CD14-positive monocyte (primary cell): Measurements from ENCODE around the gene TRIM42. TPM values are rescaled to one million over a fixed set of nuclear protein-coding genes. Genes with fewer than 3 reads are reported as not detected.

Experiments
- DNase-seq, 3 donors: peaks; one replicate each; pipeline ENCODE4 v3.0.0-alpha.2; 2011 to 2022
- H2AFZ ChIP-seq: 2 replicates; pipeline ENCODE4 v1.6.0; 2012; ENCODE audit warnings: mild to moderate bottlenecking, low read depth, low read length, inconsistent platforms; ENCODE audit not compliant: insufficient read depth, poor library complexity, severe bottlenecking
- H3K27ac ChIP-seq, 2 donors: 1 replicate in 1 of 2; 2 replicates in 1 of 2; pipeline ENCODE4 v1.5.1; 2012 to 2013; ENCODE audit warnings: low read length in 2 of 2, control low read depth in 1 of 2, inconsistent platforms in 1 of 2, low read depth in 1 of 2, mild to moderate bottlenecking in 1 of 2
- H3K27me3 ChIP-seq, 2 donors: one replicate each; pipeline versions ENCODE4 v1.6.0 to v1.6.1; 2011 to 2013; ENCODE audit warnings: low read length in 2 of 2; ENCODE audit not compliant: control insufficient read depth in 2 of 2, insufficient read depth in 2 of 2
- H3K36me3 ChIP-seq, 2 donors: replicated peaks in 1 of 2; 1 replicate in 1 of 2; 2 replicates in 1 of 2; pipeline versions ENCODE4 v1.5.1 to v1.6.1; 2012 to 2013; ENCODE audit warnings: low read length in 2 of 2, control low read depth in 1 of 2, inconsistent platforms in 1 of 2, mild to moderate bottlenecking in 1 of 2; ENCODE audit not compliant: insufficient read depth in 2 of 2, control insufficient read depth in 1 of 2
- H3K4me1 ChIP-seq, 2 donors: 1 replicate in 1 of 2; 2 replicates in 1 of 2; pipeline versions ENCODE4 v1.5.1 to v1.6.1; 2012 to 2013; ENCODE audit warnings: low read length in 2 of 2, control low read depth in 1 of 2, inconsistent platforms in 1 of 2, mild to moderate bottlenecking in 1 of 2, moderate library complexity in 1 of 2; ENCODE audit not compliant: insufficient read depth in 2 of 2, control insufficient read depth in 1 of 2
- H3K4me2 ChIP-seq: replicated peaks from 2 replicates; pipeline ENCODE3; 2012; ENCODE audit warnings: low read length, moderate library complexity, mild to moderate bottlenecking; ENCODE audit not compliant: poor library complexity, severe bottlenecking; ENCODE audit errors: extremely low read depth
- H3K4me3 ChIP-seq, 3 experiments: fragments of 200-600 bp in 1 of 3; sonication (generic) in 1 of 3; replicated peaks in 1 of 3; 1 replicate in 2 of 3; 2 replicates in 1 of 3; pipeline ENCODE4 v1.5.1; 2011 to 2013; ENCODE audit warnings: low read length in 3 of 3, mild to moderate bottlenecking in 3 of 3, control low read depth in 2 of 3, low read depth in 2 of 3, inconsistent platforms in 1 of 3, moderate library complexity in 1 of 3
- H3K79me2 ChIP-seq: 2 replicates; pipeline ENCODE4 v1.6.0; 2012; ENCODE audit warnings: mild to moderate bottlenecking, control low read depth, inconsistent platforms, low read length, moderate library complexity; ENCODE audit not compliant: insufficient read depth
- H3K9ac ChIP-seq: 2 replicates; pipeline ENCODE4 v1.6.0; 2017; ENCODE audit warnings: low read length, mild to moderate bottlenecking; ENCODE audit not compliant: insufficient read depth, poor library complexity, severe bottlenecking
- H3K9me3 ChIP-seq, 2 donors: replicated peaks in 1 of 2; 1 replicate in 1 of 2; 2 replicates in 1 of 2; pipeline versions ENCODE4 v1.5.1 to v1.6.1; 2012 to 2013; ENCODE audit warnings: low read length in 2 of 2, control low read depth in 1 of 2; ENCODE audit not compliant: control insufficient read depth in 1 of 2, insufficient read depth in 1 of 2
- H4K20me1 ChIP-seq: 2 replicates; pipeline ENCODE4 v1.6.0; 2012; ENCODE audit warnings: mild to moderate bottlenecking, low read length, control low read depth, moderate library complexity; ENCODE audit not compliant: insufficient read depth
- H3K27ac Mint-ChIP-seq, 7 donors: one replicate each; pipeline ENCODE4 v1.8.0; 2020; ENCODE audit warnings: mild to moderate bottlenecking in 7 of 7, mixed read lengths in 7 of 7, moderate library complexity in 6 of 7, inconsistent platforms in 2 of 7
- H3K27me3 Mint-ChIP-seq, 3 donors: one replicate each; pipeline ENCODE4 v1.8.0; 2021 to 2022; ENCODE audit warnings: low read depth in 3 of 3, mild to moderate bottlenecking in 3 of 3, mixed read lengths in 3 of 3, moderate library complexity in 3 of 3, inconsistent platforms in 1 of 3
- H3K36me3 Mint-ChIP-seq, 2 donors: one replicate each; pipeline ENCODE4 v1.8.0; 2020; ENCODE audit warnings: mixed read lengths in 2 of 2, inconsistent platforms in 1 of 2, mild to moderate bottlenecking in 1 of 2
- H3K4me1 Mint-ChIP-seq: one replicate; pipeline ENCODE4 v1.8.0; 2020; ENCODE audit warnings: mild to moderate bottlenecking, mixed read lengths
- H3K4me3 Mint-ChIP-seq, 2 donors: one replicate each; pipeline ENCODE4 v1.8.0; 2020; ENCODE audit warnings: mild to moderate bottlenecking in 2 of 2, mixed read lengths in 2 of 2, moderate library complexity in 1 of 2
- H3K9me3 Mint-ChIP-seq, 7 donors: one replicate each; pipeline ENCODE4 v1.8.0; 2020 to 2022; ENCODE audit warnings: mixed read lengths in 7 of 7, mild to moderate bottlenecking in 6 of 7, moderate library complexity in 6 of 7, inconsistent platforms in 2 of 7
- WGBS: methylation state at CpG from one replicate; pipeline ENCODE4 v1.1.5; 2013; ENCODE audit warnings: missing lambda C conversion rate; ENCODE audit not compliant: insufficient coverage; 5-methylcytosine and 5-hydroxymethylcytosine counted together
- intact Hi-C, 2 donors: fragments of 100-400 bp; cut with micrococcal nuclease; formaldehyde crosslinking; loops; one replicate each; pipeline versions ENCODE4 v1.15.0 to v1.15.1; 2023
- polyA plus RNA-seq, 3 donors: library from polyadenylated mRNA; depleted of rRNA in 1 of 3; unstranded in 2 of 3; stranded (reverse) in 1 of 3; fragments of 300-500 nt in 2 of 3; fragments of >200 nt in 1 of 3; fragmentation: Illumina TruSeq in 2 of 3; gene quantifications; 1 replicate in 2 of 3; 2 replicates in 1 of 3; pipeline ENCODE4 v1.2.3, GENCODE V29; 2012 to 2021
- TF ChIP-seq, protein P1 (sequence below): fragments of 200-600 bp; IDR thresholded peaks from one replicate; pipeline ENCODE4 v1.8.0; 2022; ENCODE audit warnings: antibody characterized with exemption, mild to moderate bottlenecking

The TRIM42 gene
- polyA plus RNA-seq, 3 donors, result not detected

GRCh38 chr3:140682586-140682985 is 4.7 kb downstream of the TRIM42 start:
- 96% methylated on average over 27 of the region's 27 CpGs for WGBS
- Histone ChIP-seq H3K27ac (no peak overlapping the region), H3K4me3 (no peak overlapping the region), H3K36me3 (no peaks in the 10 kb centered on the region), H3K4me2 (no peak overlapping the region), H3K9me3 (no peaks in the 10 kb centered on the region), H3K9ac (no peak overlapping the region), H4K20me1 (no peaks in the 10 kb centered on the region), H3K4me1 (no peaks in the 10 kb centered on the region), H2AFZ (no peak overlapping the region), H3K79me2 (no peaks in the 10 kb centered on the region), H3K27me3 (no peaks in the 10 kb centered on the region)
- Mint-ChIP-seq H3K36me3 (no peaks in the 10 kb centered on the region), H3K9me3 (peaks cover 0 to 2% (median 0%) of the 10 kb centered on the region in 7 donors), H3K27ac (no peak overlapping the region), H3K4me1 (no peaks in the 10 kb centered on the region), H3K27me3 (peaks cover 0 to 2% (median 1%) of the 10 kb centered on the region in 3 donors), H3K4me3 (no peak overlapping the region)
- TF ChIP-seq, protein P1, sequence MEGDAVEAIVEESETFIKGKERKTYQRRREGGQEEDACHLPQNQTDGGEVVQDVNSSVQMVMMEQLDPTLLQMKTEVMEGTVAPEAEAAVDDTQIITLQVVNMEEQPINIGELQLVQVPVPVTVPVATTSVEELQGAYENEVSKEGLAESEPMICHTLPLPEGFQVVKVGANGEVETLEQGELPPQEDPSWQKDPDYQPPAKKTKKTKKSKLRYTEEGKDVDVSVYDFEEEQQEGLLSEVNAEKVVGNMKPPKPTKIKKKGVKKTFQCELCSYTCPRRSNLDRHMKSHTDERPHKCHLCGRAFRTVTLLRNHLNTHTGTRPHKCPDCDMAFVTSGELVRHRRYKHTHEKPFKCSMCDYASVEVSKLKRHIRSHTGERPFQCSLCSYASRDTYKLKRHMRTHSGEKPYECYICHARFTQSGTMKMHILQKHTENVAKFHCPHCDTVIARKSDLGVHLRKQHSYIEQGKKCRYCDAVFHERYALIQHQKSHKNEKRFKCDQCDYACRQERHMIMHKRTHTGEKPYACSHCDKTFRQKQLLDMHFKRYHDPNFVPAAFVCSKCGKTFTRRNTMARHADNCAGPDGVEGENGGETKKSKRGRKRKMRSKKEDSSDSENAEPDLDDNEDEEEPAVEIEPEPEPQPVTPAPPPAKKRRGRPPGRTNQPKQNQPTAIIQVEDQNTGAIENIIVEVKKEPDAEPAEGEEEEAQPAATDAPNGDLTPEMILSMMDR, result no peak
- no peak for DNase-seq
- intact Hi-C loops, result no loop called here

DNA sequence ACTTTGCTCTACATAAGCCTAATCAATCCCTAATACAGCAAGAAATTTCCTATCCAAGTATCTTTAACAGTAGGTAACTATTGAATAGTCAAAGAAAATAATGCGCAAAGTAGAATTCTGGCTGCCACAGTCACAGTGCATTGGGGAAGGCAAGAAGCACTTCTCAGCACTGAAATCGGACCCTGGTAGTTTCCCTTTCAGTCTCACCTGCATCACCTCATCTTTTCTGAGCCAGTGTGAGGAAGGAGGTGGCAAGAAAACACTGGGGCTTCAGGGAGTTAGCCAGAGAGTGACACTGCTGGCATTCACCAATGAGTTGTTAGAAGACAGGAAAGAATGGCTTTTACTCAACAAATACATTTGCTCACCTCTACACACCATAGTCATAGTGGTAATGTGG is 8.3 kb downstream of the TRIM42 start:
- H3K36me3 ChIP-seq, result no peaks in the 10 kb centered on the region
- Mint-ChIP-seq H3K27ac (no peak overlapping the region), H3K36me3 (no peaks in the 10 kb centered on the region), H3K27me3 (no peaks in the 10 kb centered on the region), H3K4me3 (no peak overlapping the region), H3K9me3 (peaks cover 0 to 4% (median 2%) of the 10 kb centered on the region in 7 donors), H3K4me1 (no peaks in the 10 kb centered on the region)
- H3K4me1 ChIP-seq, result no peaks in the 10 kb centered on the region
- no peak overlapping the region for H3K27ac ChIP-seq
- H3K79me2 ChIP-seq, result no peaks in the 10 kb centered on the region
- WGBS, result no CpG with 5 or more reads among the region's 2 CpGs
- H3K9me3 ChIP-seq, result no peaks in the 10 kb centered on the region
- H3K4me3 ChIP-seq, result no peak overlapping the region
- H3K27me3 ChIP-seq, result no peaks in the 10 kb centered on the region
- DNase-seq, result no peak
- no peak overlapping the region for H3K9ac ChIP-seq
- no peak overlapping the region for H2AFZ ChIP-seq
- TF ChIP-seq, protein P1, result no peak
- intact Hi-C loops, result no loop called here
- no peak overlapping the region for H3K4me2 ChIP-seq
- H4K20me1 ChIP-seq, result no peaks in the 10 kb centered on the region
